ENCODE measurements around the gene THOC1.

Gene THOC1

GRCh38 chr18:275486-275885, 7.6 kb upstream of the THOC1 start:
- DNase-seq (ENCODE audit: low spot score): no peak

GRCh38 chr18:274313-274712, 6.5 kb upstream of the THOC1 start:
- no peak for DNase-seq (ENCODE audit: low spot score)

DNA sequence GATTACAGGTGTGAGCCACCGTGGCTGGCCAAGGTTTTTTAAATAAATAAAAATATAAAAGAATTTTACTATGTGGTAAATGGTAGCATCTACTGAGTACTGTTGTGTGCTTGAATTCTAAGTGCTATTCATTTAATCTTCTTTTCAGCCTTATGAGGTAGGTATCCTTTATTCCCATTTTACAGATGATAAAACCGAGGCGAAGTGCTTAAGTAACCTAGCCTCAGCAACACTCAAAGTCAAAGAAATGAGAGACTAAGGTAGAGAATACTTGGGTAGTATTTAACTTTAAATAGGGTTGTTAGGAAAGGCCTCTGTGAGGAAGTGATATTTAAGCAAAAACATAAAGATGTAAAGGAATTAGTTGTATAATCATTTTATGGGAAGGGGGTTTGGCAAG, 5.7 kb upstream of the THOC1 start:
- DNase-seq (ENCODE audit: low spot score): no peak

GRCh38 chr18:272650-273049, 4.8 kb upstream of the THOC1 start:
- DNase-seq (ENCODE audit: low spot score): no peak

DNA sequence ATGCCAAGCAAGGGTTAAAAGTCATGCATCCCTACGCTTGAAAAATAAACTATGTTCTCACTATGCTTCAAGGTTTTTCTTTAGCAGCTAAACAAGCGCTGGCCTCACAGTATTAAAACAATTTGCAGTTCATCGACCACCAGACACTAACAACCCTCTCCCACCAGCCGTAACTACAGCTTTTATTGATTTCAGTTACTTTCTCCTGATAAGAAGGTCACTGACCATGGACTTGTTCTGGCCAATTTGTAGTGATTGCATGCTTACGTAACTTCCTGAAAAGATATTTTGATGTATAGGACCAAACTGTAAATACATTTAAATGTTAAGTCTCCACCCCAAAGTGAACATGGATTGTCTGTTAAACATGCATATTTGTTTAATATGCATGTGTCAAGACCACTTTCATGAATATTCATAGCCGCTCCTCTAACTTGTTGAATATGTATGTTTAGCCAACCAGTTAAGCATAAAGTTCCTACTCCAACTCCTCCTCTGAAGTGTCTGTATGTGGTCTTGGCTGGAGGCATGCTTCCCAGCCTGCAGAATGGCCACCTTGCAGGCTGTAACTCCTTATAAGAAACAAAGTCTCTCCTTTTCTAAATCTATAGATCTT, 1.7 kb upstream of the THOC1 start:
- no peak for DNase-seq (ENCODE audit: low spot score)

DNA sequence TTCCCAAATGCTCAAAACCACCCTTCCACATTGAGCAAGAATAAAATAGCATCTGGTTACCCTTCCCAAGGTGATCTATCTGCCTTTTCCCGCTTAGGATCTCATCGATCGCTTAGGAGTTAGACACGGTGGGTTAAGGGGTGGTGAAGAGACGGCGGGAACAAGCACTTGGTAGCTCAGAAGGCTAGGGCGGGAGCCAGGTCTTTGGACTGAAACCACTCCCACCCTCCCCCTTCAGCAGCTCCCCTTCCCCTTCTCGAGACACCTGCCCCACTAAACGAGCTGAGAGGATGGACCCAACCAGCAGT, 513 bp downstream of the THOC1 start:
- DNase-seq (ENCODE audit: low spot score): peak; percentile 35

- no peak for DNase-seq (ENCODE audit: low spot score)
Measured at GRCh38 chr18:261398-262073, 6.3 kb downstream of the THOC1 start.

- DNase-seq (ENCODE audit: low spot score): no peak
Measured at GRCh38 chr18:260547-260946, 7.3 kb downstream of the THOC1 start.

GRCh38 chr18:255171-255570, 12.7 kb downstream of the THOC1 start:
- DNase-seq (ENCODE audit: low spot score): no peak

DNA sequence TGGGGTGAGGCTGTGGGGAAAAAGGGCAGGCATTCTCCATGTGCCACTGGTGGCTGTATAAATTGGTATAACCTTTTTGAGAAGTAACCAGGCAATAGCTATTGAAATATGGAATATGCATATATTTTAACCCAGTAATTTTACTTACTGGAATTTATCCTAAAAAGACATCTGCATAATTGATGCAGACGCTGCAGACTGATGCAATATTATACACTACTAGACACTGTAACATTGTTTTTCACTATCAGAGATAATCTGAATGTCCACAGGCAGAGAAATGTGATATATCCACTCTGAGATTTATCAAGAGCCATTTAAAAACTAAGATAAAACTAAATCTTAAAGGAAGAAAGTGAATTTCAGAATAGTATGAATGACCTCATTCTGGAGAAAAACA, 14.7 kb downstream of the THOC1 start:
- DNase-seq (ENCODE audit: low spot score): no peak

DNA sequence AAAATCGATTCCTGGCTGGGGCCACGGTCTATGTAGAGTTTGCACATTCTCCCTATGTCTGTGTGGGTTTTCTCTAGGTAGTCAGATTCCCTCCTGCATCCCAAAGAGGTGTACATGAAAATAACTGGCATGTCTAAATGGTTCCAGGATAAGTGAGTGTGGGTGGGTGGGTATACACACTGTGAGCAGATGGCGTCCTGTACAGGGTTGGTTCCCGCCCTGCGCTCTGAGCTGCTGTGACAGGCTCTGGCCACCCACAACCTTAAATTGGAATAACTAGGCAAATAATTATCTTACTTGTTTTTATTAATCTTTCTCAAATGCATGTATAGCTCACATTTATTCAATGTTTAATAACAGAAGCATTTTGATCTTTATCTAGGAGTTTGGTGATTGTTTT, 16.3 kb downstream of the THOC1 start:
- no peak for DNase-seq (ENCODE audit: low spot score)

GRCh38 chr18:250685-251084, 17.2 kb downstream of the THOC1 start:
- DNase-seq (ENCODE audit: low spot score): no peak

- no peak for DNase-seq (ENCODE audit: low spot score)
Measured at GRCh38 chr18:248053-248452, 19.8 kb downstream of the THOC1 start.

- no peak for DNase-seq (ENCODE audit: low spot score)
Measured at GRCh38 chr18:245282-245847, 22.5 kb downstream of the THOC1 start.

DNA sequence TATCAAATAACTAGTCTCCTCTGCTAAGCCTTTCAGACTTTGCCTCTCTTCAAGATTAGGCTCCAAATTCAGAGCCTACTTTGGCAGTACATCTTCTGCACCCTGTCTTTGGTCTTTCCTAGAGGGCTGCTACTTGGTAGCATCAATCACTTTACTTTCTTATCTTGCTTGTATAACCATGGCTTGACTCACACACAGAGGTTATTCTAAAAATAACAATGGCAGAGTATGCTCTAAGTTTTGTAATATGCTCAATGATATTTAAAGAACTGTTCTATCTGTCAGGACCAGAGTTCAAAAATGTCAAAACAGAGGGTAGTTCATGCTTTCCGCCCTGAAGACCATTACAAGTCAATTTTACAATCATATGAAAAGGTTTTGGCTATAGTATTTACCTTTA, 27.7 kb downstream of the THOC1 start:
- no peak for DNase-seq (ENCODE audit: low spot score)

GRCh38 chr18:231563-231962, 36.3 kb downstream of the THOC1 start:
- DNase-seq (ENCODE audit: low spot score): no peak

- no peak for DNase-seq (ENCODE audit: low spot score)
Measured at GRCh38 chr18:228586-228985, 39.3 kb downstream of the THOC1 start.

DNA sequence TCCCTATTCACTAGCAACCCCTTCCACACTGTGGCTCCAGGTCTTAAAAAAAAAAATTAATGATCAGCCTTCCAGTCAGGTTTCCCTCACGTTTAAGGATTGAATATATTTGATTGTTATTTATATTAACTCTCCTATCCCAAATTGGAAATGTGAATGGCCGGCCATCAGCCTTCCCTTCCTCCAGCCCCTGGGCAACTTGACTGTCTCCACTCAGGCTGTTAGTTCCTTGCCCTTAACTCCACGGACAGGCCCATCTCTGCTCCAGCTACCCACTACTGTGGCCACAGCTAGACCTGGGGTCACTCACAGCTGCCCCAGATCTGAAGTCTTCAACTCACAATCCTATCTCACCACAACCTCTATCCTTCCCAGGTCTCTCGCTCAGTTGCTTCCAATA, 39.9 kb downstream of the THOC1 start:
- DNase-seq (ENCODE audit: low spot score): no peak

DNA sequence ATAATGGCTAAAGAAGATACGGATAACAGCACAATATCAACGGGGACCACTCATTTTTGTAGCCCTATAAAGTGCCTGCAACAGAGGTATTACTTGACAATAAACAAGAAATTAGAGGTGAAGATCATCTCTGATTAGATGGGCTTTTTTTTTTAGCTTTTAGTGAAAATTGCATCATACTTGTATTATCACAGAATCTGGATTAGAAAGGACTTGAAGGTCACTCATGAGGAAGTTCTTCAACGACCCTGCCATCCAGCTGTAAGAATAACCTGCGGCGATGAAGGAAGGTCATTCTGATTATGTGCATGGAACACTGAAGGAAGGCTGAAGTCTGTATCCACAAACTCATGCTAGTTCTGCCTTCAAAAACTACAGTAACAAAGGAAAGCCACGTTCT, 40.5 kb downstream of the THOC1 start:
- DNase-seq (ENCODE audit: low spot score): no peak

DNA sequence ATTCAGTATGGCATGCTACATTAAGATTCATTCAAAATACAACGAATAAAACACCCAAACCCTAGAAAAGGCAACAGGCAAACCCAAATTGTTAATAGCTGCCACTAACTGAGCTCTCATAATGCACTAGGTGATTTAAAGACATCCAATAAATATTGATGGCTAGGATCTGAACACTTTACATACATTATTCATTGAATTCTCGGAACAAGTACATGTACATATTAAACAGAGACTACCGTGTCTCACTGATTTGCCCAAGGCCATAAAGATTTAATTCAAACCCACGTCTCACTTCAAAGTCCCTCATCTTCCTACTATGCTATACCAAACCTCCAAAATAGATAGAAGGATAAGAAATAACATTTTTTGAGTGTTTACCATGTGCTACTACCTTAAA, 42.1 kb downstream of the THOC1 start:
- no peak for DNase-seq (ENCODE audit: low spot score)

GRCh38 chr18:220708-221107, 47.1 kb downstream of the THOC1 start:
- DNase-seq (ENCODE audit: low spot score): no peak

GRCh38 chr18:217532-218336, 50.1 kb downstream of the THOC1 start:
- no peak for DNase-seq (ENCODE audit: low spot score)

- DNase-seq (ENCODE audit: low spot score): no peak
Measured at GRCh38 chr18:215448-216010, 52.3 kb downstream of the THOC1 start.
